IPS-18c (cell line): Measurements from ENCODE around the gene RABGEF1.
"Not testable (repeated sequence)": the region's sequence is repeated elsewhere in the genome, so short reads cannot be mapped to it uniquely, and the experiment has no call there.

Experiments used
- H3K4me3 ChIP-seq: 2 replicates; pipeline ENCODE4 v1.7.0; 2013; ENCODE audit warnings: low read depth, mild to moderate bottlenecking, low read length, moderate library complexity; ENCODE audit not compliant: insufficient read depth
- H3K9me3 ChIP-seq: one replicate; pipeline ENCODE4 v1.6.1; 2013; ENCODE audit warnings: mild to moderate bottlenecking, low read length, moderate library complexity; ENCODE audit not compliant: control insufficient read depth, insufficient read depth

RABGEF1 gene

GRCh38 chr7:66776800-66777442, 36.4 kb downstream of the RABGEF1 start:
- Histone ChIP-seq H3K9me3 (no peaks in the 10 kb centered on the region), H3K4me3 (no peak overlapping the region)

GRCh38 chr7:66778201-66778600, 37.7 kb downstream of the RABGEF1 start:
- Histone ChIP-seq H3K9me3 (no peaks in the 10 kb centered on the region), H3K4me3 (no peak overlapping the region)

DNA sequence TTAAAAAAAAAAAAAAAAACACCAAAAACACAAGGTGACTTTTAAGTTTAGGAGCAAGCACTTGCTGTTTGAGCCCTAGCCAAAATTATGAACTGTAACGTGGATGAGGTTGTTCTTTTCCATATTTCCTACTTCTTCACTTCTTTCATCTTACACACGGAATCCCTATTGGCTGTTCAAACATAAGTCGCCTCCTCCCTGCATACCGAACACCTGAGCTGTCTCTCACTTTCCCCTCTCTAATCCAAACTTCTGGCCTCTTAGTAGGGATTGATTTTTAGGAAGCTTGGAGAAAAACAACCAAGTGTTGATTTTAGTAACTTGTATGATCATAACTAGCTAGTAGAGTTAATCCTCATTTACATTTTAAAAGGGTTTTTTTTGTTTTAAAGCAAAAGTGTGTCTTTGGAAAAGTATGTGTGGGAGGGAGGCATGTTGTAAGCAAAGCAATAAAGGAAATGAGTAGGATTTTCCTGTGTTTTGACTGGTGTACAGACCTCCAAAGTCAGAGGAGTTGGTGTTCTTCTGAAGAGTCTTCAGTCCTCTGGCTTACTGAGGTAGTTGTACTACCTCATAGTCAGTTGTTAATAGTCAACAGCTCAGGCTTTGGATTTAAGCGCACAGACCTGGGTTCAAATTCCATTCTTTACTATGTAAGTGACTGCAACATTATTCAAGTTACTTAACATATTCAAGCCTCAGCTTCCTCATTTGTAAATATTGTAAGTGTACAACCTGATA, 39.3 kb downstream of the RABGEF1 start:
- Histone ChIP-seq H3K9me3 (no peaks in the 10 kb centered on the region), H3K4me3 (no peak overlapping the region)

- H3K4me3 ChIP-seq = no peak overlapping the region
- H3K9me3 ChIP-seq = no peaks in the 10 kb centered on the region
Measured at GRCh38 chr7:66781408-66782090, 41.0 kb downstream of the RABGEF1 start.

DNA sequence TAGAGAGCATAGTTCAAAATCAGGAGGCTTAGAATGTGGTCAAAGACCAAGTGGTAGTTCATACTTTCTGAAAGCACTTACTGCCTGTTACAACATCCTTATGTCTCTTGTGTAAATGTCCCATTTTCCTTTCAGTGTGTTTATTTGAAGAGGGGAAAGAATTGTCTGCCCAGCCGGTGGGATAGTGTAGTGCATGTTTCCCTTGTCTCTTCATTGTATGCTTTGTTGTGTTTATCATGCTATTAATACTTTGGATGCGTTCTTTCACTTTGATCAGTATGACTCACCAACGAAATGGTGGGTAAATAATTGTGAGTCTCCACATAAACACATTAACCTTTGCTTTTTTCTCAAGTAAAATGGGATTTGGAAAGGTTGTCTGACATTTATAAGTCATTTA, 42.3 kb downstream of the RABGEF1 start:
- not testable (repeated sequence) for H3K4me3 ChIP-seq, H3K9me3 ChIP-seq

DNA sequence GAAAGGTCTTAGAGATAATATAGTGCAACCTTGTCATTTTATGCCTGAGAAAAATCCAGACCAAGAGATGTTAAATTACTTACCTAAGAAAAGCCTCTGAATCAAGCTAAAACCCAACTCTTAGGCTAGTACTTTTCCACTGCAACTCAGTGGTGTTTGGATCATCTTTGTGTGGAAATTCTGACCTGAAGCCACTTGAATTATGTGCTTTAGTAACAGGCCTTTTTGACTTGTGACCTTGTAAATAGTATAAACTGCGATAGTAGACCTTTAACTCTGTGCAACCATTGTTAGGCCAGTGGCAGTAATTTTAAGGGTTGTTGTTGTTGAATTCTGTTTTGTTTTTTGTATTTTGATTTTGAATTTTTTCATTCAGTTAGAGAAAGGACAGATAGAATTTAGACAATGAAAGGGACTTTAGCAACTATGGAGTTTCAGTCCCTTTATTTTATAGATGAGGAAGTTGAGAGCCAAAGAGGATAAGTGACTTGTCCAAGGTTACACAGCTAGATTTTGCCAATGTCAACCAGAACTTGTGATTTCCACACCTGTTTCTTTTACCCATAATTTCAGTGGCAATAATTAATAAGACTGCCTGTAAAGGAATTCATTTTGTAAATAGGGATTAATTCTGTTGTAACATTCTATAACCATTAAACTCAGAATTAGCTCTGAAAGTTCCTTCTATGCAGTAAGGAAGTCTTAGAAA, 43.5 kb downstream of the RABGEF1 start:
- H3K4me3 ChIP-seq, H3K9me3 ChIP-seq: not testable (repeated sequence)

DNA sequence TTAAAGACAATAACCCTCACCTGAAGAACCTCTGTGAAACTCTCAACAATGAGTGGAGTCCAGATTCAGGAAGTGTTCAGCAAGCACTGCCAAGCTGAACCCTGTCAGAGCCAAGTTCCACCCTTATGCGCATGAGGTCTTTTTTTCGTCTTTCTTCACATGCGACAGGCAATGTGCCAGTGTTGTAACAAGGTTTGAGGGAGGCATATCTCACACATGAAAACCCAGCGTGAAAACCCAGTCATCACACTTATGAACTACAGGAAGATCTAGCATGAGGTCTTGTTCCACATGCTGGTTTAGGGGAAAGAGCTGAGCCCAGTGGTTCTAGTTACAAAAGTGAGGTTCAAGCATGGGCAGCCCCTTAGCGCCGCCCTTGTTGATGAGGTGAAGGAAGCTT, 49.7 kb downstream of the RABGEF1 start:
- H3K4me3 ChIP-seq = no peak overlapping the region
- no peaks in the 10 kb centered on the region for H3K9me3 ChIP-seq

GRCh38 chr7:66790725-66791124, 50.2 kb downstream of the RABGEF1 start:
- Histone ChIP-seq H3K4me3 (no peak overlapping the region), H3K9me3 (no peaks in the 10 kb centered on the region)

GRCh38 chr7:66800591-66800990, 60.1 kb downstream of the RABGEF1 start:
- Histone ChIP-seq H3K4me3 (no peak overlapping the region), H3K9me3 (no peaks in the 10 kb centered on the region)

- Histone ChIP-seq H3K9me3 (no peaks in the 10 kb centered on the region), H3K4me3 (no peak overlapping the region)
Measured at GRCh38 chr7:66804001-66804400, 63.5 kb downstream of the RABGEF1 start.

DNA sequence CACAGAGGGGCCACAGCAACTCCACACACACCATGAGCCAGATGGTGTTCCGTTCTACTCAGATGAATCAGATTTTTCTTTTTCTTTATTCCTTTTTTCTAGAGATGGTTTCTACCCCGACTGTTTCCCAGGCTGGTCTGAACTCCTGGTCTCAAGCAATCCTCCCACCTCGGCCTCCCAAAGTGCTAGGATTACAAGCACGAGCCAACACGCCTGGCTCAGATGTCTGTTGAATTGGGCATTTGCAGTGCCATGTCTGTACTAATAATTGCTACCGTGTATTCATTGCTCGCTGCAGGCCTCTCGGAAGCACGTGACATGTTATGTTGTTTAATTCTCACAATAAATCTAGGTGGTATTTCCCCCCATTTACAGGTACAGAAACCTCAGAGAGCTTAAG, 67.2 kb downstream of the RABGEF1 start:
- H3K9me3 ChIP-seq = no peaks in the 10 kb centered on the region
- no peak overlapping the region for H3K4me3 ChIP-seq

- Histone ChIP-seq H3K4me3 (no peak overlapping the region), H3K9me3 (no peaks in the 10 kb centered on the region)
Measured at GRCh38 chr7:66810716-66811115, 70.2 kb downstream of the RABGEF1 start.

DNA sequence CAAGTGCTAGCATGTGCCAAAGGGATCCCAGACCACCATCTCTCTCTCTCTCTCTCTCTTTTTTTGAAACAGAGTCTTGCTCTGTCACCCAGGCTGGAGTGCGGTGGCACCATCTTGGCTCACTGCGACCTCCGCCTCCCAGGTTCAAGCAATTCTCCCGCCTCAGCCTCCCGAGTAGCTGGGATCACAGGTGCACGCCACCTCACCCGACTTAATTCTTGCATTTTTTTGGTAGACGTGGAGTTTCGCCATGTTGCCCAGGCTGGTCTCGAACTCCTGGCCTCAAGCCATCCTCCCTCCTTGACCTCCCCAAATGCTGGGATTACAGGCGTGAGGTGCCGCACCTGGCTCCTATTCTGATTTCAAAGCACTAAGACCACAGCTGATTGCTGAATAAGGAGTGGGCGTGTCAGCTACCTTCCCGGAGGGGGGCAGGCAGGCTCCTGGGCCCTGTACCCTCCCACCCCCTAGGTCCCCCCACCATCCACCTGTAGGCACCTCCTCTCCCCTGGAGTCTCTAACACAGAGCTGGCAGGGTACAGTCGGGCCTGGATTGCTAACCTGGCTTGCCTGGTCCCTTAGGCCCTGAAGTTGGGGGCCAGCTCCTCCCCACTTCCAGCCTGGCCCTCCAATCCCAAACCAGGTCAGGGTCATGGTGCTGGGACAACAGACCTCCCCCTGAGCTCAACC, 74.8 kb downstream of the RABGEF1 start:
- not testable (repeated sequence) for H3K4me3 ChIP-seq, H3K9me3 ChIP-seq

GRCh38 chr7:66815951-66816350, 75.4 kb downstream of the RABGEF1 start:
- Histone ChIP-seq H3K9me3 (no peaks in the 10 kb centered on the region), H3K4me3 (no peak overlapping the region)

DNA sequence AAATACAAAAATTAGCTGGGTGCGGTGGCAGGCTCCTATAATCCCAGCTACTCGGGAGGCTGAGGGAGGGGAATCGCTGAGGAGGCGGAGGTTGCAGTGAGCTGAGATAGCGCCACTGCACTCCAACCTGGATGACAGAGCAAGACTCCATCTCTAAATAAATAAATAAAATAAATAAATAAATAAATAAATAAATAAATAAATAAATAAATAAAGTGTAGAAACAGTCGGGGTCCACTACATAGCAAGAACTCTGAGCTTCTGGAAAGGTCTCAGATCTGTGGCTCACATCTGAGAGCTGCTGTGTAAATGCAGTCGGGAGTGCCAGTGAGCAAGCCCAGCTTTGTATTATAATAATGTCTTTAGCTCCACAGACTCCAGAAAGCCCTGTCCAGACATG, 76.1 kb downstream of the RABGEF1 start:
- H3K4me3 ChIP-seq, H3K9me3 ChIP-seq: not testable (repeated sequence)

DNA sequence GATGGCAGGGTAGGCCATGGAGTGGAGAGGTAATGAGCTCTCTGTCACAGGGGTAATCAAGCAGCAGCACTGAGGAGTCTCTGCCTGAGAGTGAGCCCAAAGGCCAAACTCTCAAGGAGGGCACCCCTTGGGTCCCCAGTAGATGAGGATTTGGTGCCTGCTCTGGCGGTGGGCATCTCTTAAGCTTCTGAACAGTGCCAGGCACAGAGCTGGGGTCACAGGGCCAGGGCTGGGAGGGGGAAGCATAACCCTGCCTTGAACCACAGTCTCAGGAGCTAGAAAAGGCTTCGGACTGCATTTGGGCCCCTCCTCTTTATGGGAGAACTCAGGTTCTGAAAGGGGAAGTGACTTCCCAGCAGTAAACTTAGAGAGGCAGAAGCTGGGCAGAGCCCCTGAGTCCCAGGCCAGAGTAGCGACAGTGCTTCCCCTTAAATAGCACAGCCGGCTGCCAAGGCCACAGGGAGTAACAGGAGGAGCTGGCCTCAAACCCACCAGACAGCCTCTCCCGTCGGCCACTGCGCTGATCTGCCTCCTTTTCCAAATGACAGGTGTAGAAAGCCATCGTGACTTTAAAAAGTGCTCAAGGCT, 76.8 kb downstream of the RABGEF1 start:
- H3K4me3 ChIP-seq = not testable (repeated sequence)

DNA sequence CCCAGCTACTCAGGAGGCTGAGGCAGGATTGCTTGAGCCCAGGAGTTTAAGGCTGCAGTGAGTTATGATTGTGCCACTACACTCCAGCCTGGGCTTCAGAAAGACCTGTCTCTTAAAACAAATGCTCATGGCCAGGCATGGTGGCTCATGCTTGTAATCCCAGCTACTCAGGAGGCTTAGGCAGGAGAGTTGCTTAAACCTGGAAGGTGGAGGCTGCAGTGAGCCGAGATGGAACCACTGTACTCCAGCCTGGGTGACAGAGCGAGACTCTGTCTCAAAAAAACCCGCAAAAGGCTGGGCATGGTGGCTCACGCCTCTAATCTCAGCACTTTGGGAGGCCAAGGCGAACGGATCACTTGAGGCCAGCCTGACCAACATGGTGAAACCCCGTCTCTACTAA, 77.4 kb downstream of the RABGEF1 start:
- H3K4me3 ChIP-seq, H3K9me3 ChIP-seq: not testable (repeated sequence)

More for the DNA sequence above, 76.8 kb downstream of the RABGEF1 start:
- not testable (repeated sequence) for H3K9me3 ChIP-seq
